Measurements from ENCODE around the gene ACMSD. TPM values are rescaled to one million over a fixed set of nuclear protein-coding genes. Genes with fewer than 3 reads are reported as not detected.

The ACMSD gene
- total RNA-seq, 2 donors from 2014 or later: not detected

- H3K36me3 ChIP-seq: no peaks in the 10 kb centered on the region
- H3K4me1 ChIP-seq (replicated peaks): no peaks in the 10 kb centered on the region
- no peak overlapping the region for H3K4me3 ChIP-seq
- TF ChIP-seq POLR2AphosphoS5 (IDR thresholded peaks at IDR 0.05) (no peak), POLR2A (IDR thresholded peaks at IDR 0.05) (no peak), CTCF (IDR thresholded peaks at IDR 0.05) (no peak)
- no peak overlapping the region for H3K27ac ChIP-seq
- no peak for DNase-seq (ENCODE audit: low spot score)
- intact Hi-C loops (cut with DNase I): no loop called here
- WGBS: 77% methylated on average over 5 of the region's 5 CpGs
- H3K27me3 ChIP-seq (replicated peaks; ENCODE audit: insufficient read depth): no peaks in the 10 kb centered on the region
- H3K9me3 ChIP-seq: no peaks in the 10 kb centered on the region
Measured at GRCh38 chr2:134865067-134865787, 26.8 kb downstream of the ACMSD start.

GRCh38 chr2:134866498-134867099, 28.2 kb downstream of the ACMSD start:
- no peaks in the 10 kb centered on the region for H3K27me3 ChIP-seq (replicated peaks; ENCODE audit: insufficient read depth)
- no peaks in the 10 kb centered on the region for H3K36me3 ChIP-seq
- H3K4me1 ChIP-seq (replicated peaks): no peaks in the 10 kb centered on the region
- H3K4me3 ChIP-seq: no peak overlapping the region
- intact Hi-C loops (cut with DNase I): no loop called here
- 97% methylated on average over 1 of the region's 1 CpG for WGBS
- H3K9me3 ChIP-seq: no peaks in the 10 kb centered on the region
- no peak for TF ChIP-seq POLR2AphosphoS5 (IDR thresholded peaks at IDR 0.05)
- TF ChIP-seq POLR2A (IDR thresholded peaks at IDR 0.05): no peak
- TF ChIP-seq CTCF (IDR thresholded peaks at IDR 0.05): no peak
- no peak overlapping the region for H3K27ac ChIP-seq
- DNase-seq (ENCODE audit: low spot score): no peak

- Histone ChIP-seq H3K36me3 (no peaks in the 10 kb centered on the region), H3K27ac (no peak overlapping the region), H3K4me1 (replicated peaks) (no peaks in the 10 kb centered on the region), H3K27me3 (replicated peaks; ENCODE audit: insufficient read depth) (no peaks in the 10 kb centered on the region), H3K4me3 (no peak overlapping the region), H3K9me3 (no peaks in the 10 kb centered on the region)
- 82% methylated on average over 8 of the region's 8 CpGs for WGBS
- intact Hi-C loops (cut with DNase I): no loop called here
- TF ChIP-seq POLR2AphosphoS5 (IDR thresholded peaks at IDR 0.05) (no peak), POLR2A (IDR thresholded peaks at IDR 0.05) (no peak), CTCF (IDR thresholded peaks at IDR 0.05) (no peak)
- DNase-seq (ENCODE audit: low spot score): no peak
Measured at GRCh38 chr2:134869946-134870736, 31.7 kb downstream of the ACMSD start.

GRCh38 chr2:134873152-134873551, 34.7 kb downstream of the ACMSD start:
- H3K9me3 ChIP-seq: no peaks in the 10 kb centered on the region
- no peaks in the 10 kb centered on the region for H3K27me3 ChIP-seq (replicated peaks; ENCODE audit: insufficient read depth)
- intact Hi-C loops (cut with DNase I): no loop called here
- H3K36me3 ChIP-seq: no peaks in the 10 kb centered on the region
- no peaks in the 10 kb centered on the region for H3K4me1 ChIP-seq (replicated peaks)
- WGBS: 99% methylated on average over 2 of the region's 2 CpGs
- no peak overlapping the region for H3K4me3 ChIP-seq
- no peak for TF ChIP-seq CTCF (IDR thresholded peaks at IDR 0.05)
- TF ChIP-seq POLR2A (IDR thresholded peaks at IDR 0.05): no peak
- TF ChIP-seq POLR2AphosphoS5 (IDR thresholded peaks at IDR 0.05): no peak
- no peak for DNase-seq (ENCODE audit: low spot score)
- H3K27ac ChIP-seq: no peak overlapping the region

All from prostate gland (tissue), 2 donors.